ENCODE measurements around the gene AP5S1.
A peak's percentile ranks its signal among the peaks of the same experiment; 100 is the strongest.
"Not testable (repeated sequence)": the region's sequence is repeated elsewhere in the genome, so short reads cannot be mapped to it uniquely, and the experiment has no call there.

The AP5S1 gene, protein sequence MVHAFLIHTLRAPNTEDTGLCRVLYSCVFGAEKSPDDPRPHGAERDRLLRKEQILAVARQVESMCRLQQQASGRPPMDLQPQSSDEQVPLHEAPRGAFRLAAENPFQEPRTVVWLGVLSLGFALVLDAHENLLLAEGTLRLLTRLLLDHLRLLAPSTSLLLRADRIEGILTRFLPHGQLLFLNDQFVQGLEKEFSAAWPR

GRCh38 chr20:3820048-3820900, at the start of gene AP5S1:
AP5S1 (plus strand) TSS chr20:3820547; CDS start chr20:3822118, 1,571 bp downstream.
- DNase-seq: peak; percentile 94

- DNase-seq: no peak
Observed at GRCh38 chr20:3771552-3772058, 48.7 kb upstream of the AP5S1 start.

DNA sequence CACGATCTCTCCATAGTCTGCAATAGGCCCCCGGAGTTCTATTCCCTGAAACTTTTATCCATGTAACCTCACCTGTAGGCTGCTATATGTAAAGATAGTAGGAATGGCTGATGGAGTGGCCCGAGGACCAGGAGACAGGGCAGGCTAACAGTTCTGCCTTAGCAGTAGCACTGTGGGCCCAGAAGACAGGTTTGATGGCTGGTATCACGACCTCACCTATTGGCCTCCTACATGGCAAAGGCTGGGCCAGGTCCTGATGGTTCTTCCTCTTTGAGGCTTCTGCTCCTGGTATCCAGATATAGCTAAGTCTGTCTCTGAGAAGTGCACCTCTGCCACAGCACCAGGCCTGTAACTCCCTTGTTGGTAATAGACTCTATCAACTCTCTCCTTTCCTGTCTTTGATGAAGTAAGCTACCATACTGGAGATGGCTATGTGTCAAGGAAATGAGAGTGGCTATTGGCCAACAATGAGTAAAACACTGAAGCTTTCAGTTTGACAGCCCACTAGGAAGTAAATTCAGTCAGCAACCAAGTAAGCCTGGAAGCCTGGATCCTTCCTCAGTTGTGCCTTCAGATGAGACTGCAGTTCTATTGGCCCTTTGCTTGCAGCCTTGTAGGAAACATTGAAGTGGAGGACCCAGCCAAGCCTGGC, 44.8 kb upstream of the AP5S1 start:
- no peak for DNase-seq

- DNase-seq: no peak
Observed at GRCh38 chr20:3777381-3777715, 43.0 kb upstream of the AP5S1 start.

GRCh38 chr20:3777716-3778629, 42.4 kb upstream of the AP5S1 start:
- DNase-seq: no peak

DNA sequence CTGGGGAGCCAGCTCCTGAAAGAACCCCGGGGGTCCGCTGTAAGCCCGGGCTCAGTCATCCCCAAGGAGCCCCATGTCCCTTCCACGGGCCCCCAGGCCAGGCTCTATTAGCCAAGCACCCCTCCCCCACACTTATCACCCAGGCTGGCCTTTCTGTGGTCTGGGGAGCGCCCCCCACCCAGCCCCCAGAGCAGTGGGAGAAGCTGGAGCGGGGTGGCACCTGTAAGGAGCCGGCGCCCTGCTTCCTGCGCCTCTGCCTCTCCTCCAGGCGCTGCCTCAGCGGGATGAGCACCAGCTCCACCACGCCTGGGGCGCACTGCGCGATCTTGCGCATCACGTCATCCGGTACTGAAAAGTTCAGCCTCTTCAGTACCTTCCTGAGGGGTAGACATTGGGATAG, 41.4 kb upstream of the AP5S1 start:
- no peak for DNase-seq

- DNase-seq: peak; percentile 24
Observed at GRCh38 chr20:3781153-3781910, 39.0 kb upstream of the AP5S1 start, which contains the start of gene SPEF1. SPEF1 (minus strand) TSS chr20:3781448; CDS start chr20:3781287, 161 bp downstream.

DNA sequence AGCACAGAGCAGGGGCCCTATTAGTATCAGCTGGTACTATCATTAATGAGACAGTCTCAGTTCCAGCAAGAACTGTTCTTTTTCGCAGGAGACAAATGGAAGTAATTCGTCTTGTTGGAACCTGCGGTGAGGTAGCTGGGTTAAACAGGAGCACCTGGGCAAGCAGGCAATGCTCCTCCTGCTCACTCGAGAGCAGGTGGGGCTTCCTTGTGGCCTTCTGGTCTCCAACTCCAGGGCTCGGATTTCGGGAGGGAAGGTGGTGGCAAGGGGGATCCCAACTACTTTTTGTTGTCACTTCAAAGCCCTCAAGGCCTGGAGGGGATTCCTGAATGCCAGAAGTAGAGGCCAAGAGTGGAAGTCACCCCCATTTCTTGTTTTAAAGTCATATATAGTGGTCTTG, 37.8 kb upstream of the AP5S1 start:
- no peak for DNase-seq

DNA sequence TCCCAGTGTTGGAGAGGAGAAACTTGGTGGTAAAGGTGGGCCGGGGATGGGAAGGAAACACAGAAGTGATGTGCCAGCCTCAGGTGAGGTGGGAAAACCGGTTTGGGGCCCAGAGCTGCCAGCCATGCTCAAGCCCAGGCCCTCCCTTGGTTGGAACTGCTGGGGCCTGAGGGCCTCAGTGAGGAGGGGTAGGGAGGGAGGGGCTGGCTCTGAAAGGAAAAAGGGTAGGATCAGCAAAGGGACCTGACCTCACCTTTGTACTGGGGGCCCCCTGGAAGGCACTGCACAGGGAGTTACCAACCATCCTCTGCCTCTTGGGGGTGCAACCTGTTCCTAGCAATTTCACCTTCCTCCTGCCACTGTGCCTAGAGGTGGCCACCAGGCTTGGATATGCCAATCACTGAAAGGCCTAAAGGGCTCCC, 37.3 kb upstream of the AP5S1 start:
- DNase-seq: no peak

GRCh38 chr20:3783511-3784195, 36.7 kb upstream of the AP5S1 start:
- no peak for DNase-seq

DNA sequence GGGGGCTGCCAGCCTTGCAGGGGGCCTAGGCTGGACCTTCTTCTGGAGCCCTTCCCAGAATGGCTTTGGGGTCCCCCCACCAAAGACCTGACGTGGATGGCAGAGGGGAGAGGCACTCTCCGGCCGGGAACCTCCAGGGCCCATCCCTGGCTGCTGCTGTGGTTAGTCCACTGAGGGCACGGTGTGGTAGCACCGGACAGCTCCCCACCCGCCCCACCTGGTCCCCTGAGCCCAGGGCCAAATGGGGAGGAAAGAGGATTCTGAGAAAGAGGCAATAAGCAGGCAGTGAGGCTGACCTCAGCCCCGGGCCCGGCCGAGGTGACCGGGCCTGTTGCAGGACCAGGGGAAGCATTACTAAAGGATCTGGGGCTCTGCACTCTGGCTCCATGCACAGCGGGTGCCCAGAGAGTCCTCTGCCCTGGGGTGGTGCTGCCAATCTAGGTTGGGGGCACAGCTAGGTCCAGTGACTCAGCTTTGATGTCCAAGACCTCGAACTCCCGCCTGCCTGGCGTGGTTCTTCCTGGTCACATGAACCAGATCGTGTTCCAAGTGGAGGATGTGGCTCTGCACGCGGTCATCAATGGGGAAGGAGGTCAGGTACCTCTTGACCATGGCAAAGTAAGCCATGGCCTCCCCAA, 36.0 kb upstream of the AP5S1 start:
- no peak for DNase-seq

DNA sequence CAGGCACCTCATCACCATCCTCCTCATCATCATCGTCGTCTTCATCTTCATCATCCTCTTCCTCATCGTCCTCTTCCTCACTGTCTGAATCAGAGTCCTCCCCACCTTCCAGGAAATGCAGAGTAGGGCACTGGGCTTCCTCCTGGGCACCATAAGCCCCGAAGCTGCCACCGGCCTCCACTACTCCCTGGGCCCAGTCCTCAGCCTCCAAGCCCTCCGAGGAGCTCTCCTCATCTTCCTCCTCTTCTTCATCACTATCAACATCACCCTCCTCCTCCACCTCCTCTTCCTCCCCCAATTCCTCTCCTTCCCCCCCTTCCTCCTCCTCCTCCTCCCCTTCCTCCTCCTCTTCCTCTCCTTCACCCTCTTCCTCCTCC, 35.5 kb upstream of the AP5S1 start:
- DNase-seq: no peak

DNA sequence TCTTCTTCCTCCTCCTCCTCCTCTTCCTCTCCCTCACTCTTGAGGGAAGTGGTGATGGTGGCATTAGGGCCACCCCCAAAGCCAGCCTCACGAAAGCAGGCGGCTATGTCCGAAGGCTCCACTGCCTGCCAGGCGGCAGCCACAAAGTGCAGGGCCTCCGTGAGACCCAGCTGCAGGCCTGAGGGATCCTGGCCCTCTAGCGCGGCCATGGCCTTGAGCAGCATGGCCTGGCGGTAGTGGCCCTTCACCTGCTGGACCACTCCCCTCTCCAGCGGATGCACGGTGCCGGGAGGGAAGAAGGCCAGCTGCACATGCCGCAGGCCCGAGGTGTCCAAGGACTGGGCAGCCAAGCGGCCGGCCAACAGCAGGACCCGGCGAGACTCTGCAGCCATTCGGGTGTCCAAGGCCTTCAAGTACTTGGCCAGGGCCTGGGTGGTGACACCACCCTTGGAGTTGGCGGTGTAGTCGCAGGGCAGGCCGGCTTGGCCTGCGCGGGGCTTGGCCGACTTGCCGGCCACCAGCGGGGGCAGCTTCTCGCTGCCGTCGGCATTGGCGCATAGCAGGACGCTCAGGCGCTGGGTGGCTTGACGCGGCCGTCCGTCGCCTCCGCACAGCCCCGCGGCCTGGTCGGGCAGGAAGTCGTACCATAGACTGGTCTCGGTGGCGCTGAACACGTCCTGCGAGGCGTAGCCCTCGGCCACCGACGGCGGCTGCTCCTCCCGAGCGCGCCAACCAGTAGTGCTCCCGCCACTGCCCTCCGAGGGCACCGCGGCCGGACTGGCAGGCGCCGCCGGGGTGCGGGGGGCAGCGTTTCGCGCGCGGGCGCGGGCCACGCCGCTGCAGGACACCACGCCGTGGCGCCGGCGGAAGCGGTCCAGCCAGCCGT, 34.9 kb upstream of the AP5S1 start:
- DNase-seq: no peak

DNA sequence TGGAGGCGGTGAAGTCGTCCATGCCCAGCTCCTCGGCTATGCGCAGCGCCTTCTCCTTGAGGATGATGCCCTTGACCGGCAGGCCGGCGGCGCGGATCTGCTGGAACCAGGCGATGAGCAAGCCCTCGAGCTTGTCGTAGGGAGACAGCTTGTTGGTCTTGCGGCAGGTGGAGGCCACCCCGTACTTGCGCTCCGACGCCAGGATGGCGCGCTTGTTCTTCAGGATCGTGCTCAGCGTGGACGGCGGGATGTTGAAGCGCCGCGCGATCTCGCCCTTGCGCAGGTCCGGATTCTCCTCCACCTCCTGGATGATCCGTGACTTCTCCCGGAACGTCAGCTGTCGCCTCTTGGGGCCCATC, 34.2 kb upstream of the AP5S1 start:
- no peak for DNase-seq

- DNase-seq: peak; percentile 34
Observed at GRCh38 chr20:3786665-3787323, 33.6 kb upstream of the AP5S1 start, which contains the start of gene CENPB. CENPB (minus strand) TSS chr20:3786740; CDS start chr20:3786483, 257 bp downstream.

GRCh38 chr20:3787324-3788014, 32.9 kb upstream of the AP5S1 start:
- no peak for DNase-seq

DNA sequence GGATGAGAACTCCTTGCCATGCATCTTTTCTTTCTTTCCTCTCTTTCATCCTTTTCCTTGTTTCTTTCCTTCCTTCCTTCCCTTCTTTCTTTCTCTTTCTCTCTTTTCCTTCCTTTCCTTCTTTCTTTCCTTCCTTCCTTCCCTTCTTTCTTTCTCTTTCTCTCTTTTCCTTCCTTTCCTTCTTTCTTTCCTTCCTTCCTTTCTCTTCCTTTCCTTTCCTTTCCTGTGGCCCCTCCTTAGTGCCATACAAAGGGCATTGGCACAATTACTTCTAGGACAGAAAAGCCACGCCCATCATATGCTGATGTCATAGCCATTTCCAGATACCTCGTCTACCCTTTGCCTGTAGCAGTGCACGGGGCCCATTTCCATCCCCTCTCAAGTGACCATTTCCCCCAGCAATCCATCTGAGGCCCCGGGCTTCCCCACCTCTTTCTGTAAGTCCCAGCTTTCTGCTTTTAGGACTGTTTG, 31.6 kb upstream of the AP5S1 start:
- no peak for DNase-seq

GRCh38 chr20:3789201-3789600, 31.1 kb upstream of the AP5S1 start:
- DNase-seq: not testable (repeated sequence)

Data from KG1 (cell line).